GM12878 (cell line): ENCODE results near the gene KATNBL1. TPM values are rescaled to one million over a fixed set of nuclear protein-coding genes. Genes with fewer than 3 reads are reported as not detected.
A peak's percentile ranks its signal among the peaks of the same experiment; 100 is the strongest.

ENCODE experiments used
- ATF3 ChIP-seq: IDR thresholded peaks from 2 replicates; pipeline ENCODE4 v1.6.1; 2011; ENCODE audit warnings: low read depth, mild to moderate bottlenecking, low read length, moderate library complexity, borderline replicate concordance; ENCODE audit errors: extremely low read depth
- BACH1 ChIP-seq: fragments of 450-650 bp; IDR thresholded peaks from 2 replicates; pipeline ENCODE4 v1.6.1; 2017; ENCODE audit warnings: mild to moderate bottlenecking, borderline replicate concordance
- BRCA1 ChIP-seq: IDR thresholded peaks from 2 replicates; pipeline ENCODE4 v1.6.1; 2011; ENCODE audit warnings: low read depth, low read length, improper control_type of control experiment
- E2F8 ChIP-seq: fragments of 450-650 bp; IDR thresholded peaks from 2 replicates; pipeline ENCODE4 v1.6.1; 2018; ENCODE audit warnings: mild to moderate bottlenecking, low read depth, moderate library complexity; ENCODE audit not compliant: partially characterized antibody
- IRF4 ChIP-seq: IDR thresholded peaks from 2 replicates; pipeline ENCODE4 v1.6.1; 2011; ENCODE audit warnings: low read depth, low read length
- LARP7 ChIP-seq: fragments of 450-650 bp; IDR thresholded peaks from 2 replicates; pipeline ENCODE4 v1.6.1; 2017; ENCODE audit warnings: mild to moderate bottlenecking
- MYC ChIP-seq: IDR thresholded peaks from 2 replicates; pipeline ENCODE4 v1.6.1; 2011; ENCODE audit warnings: mild to moderate bottlenecking, low read length, moderate library complexity, inconsistent platforms; ENCODE audit not compliant: insufficient read depth, insufficient replicate concordance, insufficient read length, severe bottlenecking
- NR2C2 ChIP-seq: IDR thresholded peaks from 2 replicates; pipeline ENCODE4 v1.6.1; 2011; ENCODE audit warnings: borderline replicate concordance, low read depth; ENCODE audit not compliant: control insufficient read depth, insufficient read length
- PAX5 ChIP-seq: IDR thresholded peaks from 2 replicates; pipeline ENCODE4 v1.6.1; 2011; ENCODE audit warnings: low read depth, low read length, borderline replicate concordance
- RAD51 ChIP-seq: fragments of 450-650 bp; IDR thresholded peaks from 2 replicates; pipeline ENCODE4 v1.6.1; 2016; ENCODE audit warnings: moderate library complexity, mild to moderate bottlenecking, inconsistent platforms
- RUNX3 ChIP-seq: IDR thresholded peaks from 2 replicates; pipeline ENCODE4 v1.6.1; 2012; ENCODE audit warnings: low read length, inconsistent platforms
- SREBF2 ChIP-seq: IDR thresholded peaks from 2 replicates; pipeline ENCODE4 v1.6.1; 2012; ENCODE audit warnings: mild to moderate bottlenecking, low read length
- STAT3 ChIP-seq: IDR thresholded peaks from 2 replicates; pipeline ENCODE4 v1.6.1; 2011; ENCODE audit warnings: low read depth, low read length, improper control_type of control experiment
- USF1 ChIP-seq: IDR thresholded peaks from 2 replicates; pipeline ENCODE4 v1.6.1; 2011; ENCODE audit warnings: borderline replicate concordance, low read depth, mild to moderate bottlenecking, moderate library complexity, mixed read lengths, low read length; ENCODE audit not compliant: insufficient read depth; ENCODE audit errors: extremely low read length
- ZNF592 ChIP-seq: fragments of 450-650 bp; IDR thresholded peaks from 2 replicates; pipeline ENCODE4 v1.6.1; 2017; ENCODE audit warnings: mild to moderate bottlenecking, moderate library complexity
- polyA plus RNA-seq, 11 experiments: library from polyadenylated mRNA; depleted of rRNA in 4 of 11; unstranded in 6 of 11; stranded (reverse) in 5 of 11; fragments of >200 nt; fragmentation: Nextera tagmentation in 4 of 11; fragmentation: Illumina TruSeq in 1 of 11; extraction: Ambion mirVana in 4 of 11; extraction: Trizol in 1 of 11; gene quantifications; 1 replicate in 1 of 11; 2 replicates in 10 of 11; pipeline versions ENCODE4 v1.2.1 to v1.2.3, GENCODE V29; 2011 to 2016; ENCODE audit warnings: inconsistent platforms in 2 of 11, missing spikeins in 2 of 11, low read depth in 1 of 11
- total RNA-seq, 4 experiments: library from RNA; depleted of rRNA in 3 of 4; stranded (reverse); fragments of >200 nt in 3 of 4; fragmentation: Illumina TruSeq in 1 of 4; extraction: Trizol in 1 of 4; gene quantifications; 2 replicates each; pipeline versions ENCODE4 v1.2.1 to v1.2.3, GENCODE V29; 2013 to 2021
- TF ChIP-seq, protein P1 (sequence below): fragments of 450-650 bp; IDR thresholded peaks from 2 replicates; pipeline ENCODE4 v1.6.1; 2017; ENCODE audit warnings: low read depth, mild to moderate bottlenecking, moderate library complexity

KATNBL1 gene
- total and polyA plus RNA-seq, 10 of the 15 experiments (the other 5 are each of a cell fraction or from before 2014, with no cell fraction given) = 7.8 to 58.8 (median 30.1) TPM

DNA sequence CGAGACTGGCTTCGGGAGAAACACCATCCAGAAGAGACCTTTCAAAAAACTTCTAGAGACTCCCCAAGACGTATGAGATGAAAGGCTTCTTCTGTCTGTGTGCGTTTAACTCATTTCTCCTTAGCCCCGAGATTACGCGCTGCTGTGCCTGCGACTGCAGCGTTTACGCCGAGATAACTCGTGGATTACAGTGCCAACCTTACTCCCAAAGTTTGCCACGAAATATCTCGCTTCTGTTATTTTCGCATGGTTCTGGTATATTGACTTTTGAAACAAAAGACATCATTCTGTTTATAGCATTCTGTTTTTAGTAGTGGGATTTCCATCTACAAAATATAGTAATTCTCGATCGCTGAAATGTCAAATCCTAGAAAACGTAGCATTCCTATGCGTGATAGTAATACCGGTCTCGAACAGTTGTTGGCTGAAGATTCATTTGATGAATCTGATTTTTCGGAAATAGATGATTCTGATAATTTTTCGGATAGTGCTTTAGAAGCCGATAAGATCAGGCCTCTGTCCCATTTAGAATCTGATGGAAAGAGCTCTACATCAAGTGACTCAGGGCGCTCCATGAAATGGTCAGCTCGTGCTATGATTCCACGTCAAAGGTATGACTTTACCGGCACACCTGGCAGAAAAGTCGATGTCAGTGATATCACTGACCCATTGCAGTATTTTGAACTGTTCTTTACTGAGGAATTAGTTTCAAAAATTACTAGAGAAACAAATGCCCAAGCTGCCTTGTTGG, 107.5 kb downstream of the KATNBL1 start (continued):
- TF ChIP-seq, protein P1, sequence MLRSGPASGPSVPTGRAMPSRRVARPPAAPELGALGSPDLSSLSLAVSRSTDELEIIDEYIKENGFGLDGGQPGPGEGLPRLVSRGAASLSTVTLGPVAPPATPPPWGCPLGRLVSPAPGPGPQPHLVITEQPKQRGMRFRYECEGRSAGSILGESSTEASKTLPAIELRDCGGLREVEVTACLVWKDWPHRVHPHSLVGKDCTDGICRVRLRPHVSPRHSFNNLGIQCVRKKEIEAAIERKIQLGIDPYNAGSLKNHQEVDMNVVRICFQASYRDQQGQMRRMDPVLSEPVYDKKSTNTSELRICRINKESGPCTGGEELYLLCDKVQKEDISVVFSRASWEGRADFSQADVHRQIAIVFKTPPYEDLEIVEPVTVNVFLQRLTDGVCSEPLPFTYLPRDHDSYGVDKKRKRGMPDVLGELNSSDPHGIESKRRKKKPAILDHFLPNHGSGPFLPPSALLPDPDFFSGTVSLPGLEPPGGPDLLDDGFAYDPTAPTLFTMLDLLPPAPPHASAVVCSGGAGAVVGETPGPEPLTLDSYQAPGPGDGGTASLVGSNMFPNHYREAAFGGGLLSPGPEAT = no peak
- TF ChIP-seq SREBF2 (no peak), STAT3 (no peak), MYC (no peak), USF1 (peak; percentile 36), NR2C2 (no peak), RUNX3 (no peak), LARP7 (0 out of 2 replicates have a peak, but pooled peaks have one; percentile 24), PAX5 (no peak), RAD51 (0 out of 2 replicates have a peak, but pooled peaks have one; percentile 4), ZNF592 (no peak), IRF4 (0 out of 2 replicates have a peak, but pooled peaks have one; percentile 1), ATF3 (no peak), E2F8 (peak; percentile 8), BRCA1 (no peak), BACH1 (0 out of 2 replicates have a peak, but pooled peaks have one; percentile 13)
